Keratinocyte (primary cell): ENCODE results near the gene TSPEAR. TPM values are rescaled to one million over a fixed set of nuclear protein-coding genes. Genes with fewer than 3 reads are reported as not detected.

Source experiments
- DNase-seq: peaks from one replicate; pipeline ENCODE4 v3.0.0-alpha.2; 2011; ENCODE audit warnings: low read depth, missing footprints, low spot score
- FAIRE-seq: peaks from 2 replicates; lab custom pipeline; 2011; peaks lifted over from hg19 to GRCh38; lab: Jason Lieb, UNC
- H2AFZ ChIP-seq: 2 replicates; pipeline ENCODE4 v1.6.0; 2012; ENCODE audit warnings: low read length, control low read depth, inconsistent platforms; ENCODE audit not compliant: control insufficient read depth
- H3K27ac ChIP-seq: 2 replicates; pipeline ENCODE4 v1.5.1; 2011; ENCODE audit warnings: low read length; ENCODE audit not compliant: control insufficient read depth, insufficient read depth
- H3K27me3 ChIP-seq: 3 replicates; pipeline ENCODE4 v1.6.0; 2011; ENCODE audit warnings: low read length; ENCODE audit not compliant: control insufficient read depth, insufficient read depth; ENCODE audit errors: extremely low read depth
- H3K36me3 ChIP-seq, 2 experiments: 2 replicates in 1 of 2; 3 replicates in 1 of 2; pipeline ENCODE4 v1.5.1; 2011; ENCODE audit warnings: low read length in 2 of 2, mild to moderate bottlenecking in 1 of 2; ENCODE audit not compliant: control insufficient read depth in 2 of 2, insufficient read depth in 2 of 2; ENCODE audit errors: extremely low read depth in 1 of 2
- H3K4me1 ChIP-seq: 3 replicates; pipeline ENCODE4 v1.5.1; 2011; ENCODE audit warnings: low read length; ENCODE audit not compliant: control insufficient read depth, insufficient read depth; ENCODE audit errors: extremely low read depth
- H3K4me2 ChIP-seq: 3 replicates; pipeline ENCODE4 v1.6.0; 2011; ENCODE audit warnings: low read depth, low read length; ENCODE audit not compliant: control insufficient read depth, insufficient read depth; ENCODE audit errors: extremely low read depth
- H3K4me3 ChIP-seq, 3 experiments: fragments of 200-600 bp in 1 of 3; sonication (generic) in 1 of 3; 2 replicates in 2 of 3; 3 replicates in 1 of 3; pipeline ENCODE4 v1.5.1; 2011 to 2016; ENCODE audit warnings: low read length in 3 of 3, mild to moderate bottlenecking in 3 of 3, control low read depth in 2 of 3, inconsistent platforms in 1 of 3, low read depth in 1 of 3, mixed read lengths in 1 of 3, mixed run types in 1 of 3, moderate library complexity in 1 of 3; ENCODE audit not compliant: control insufficient read depth in 2 of 3, insufficient read depth in 2 of 3; ENCODE audit errors: extremely low read depth in 1 of 3
- H3K79me2 ChIP-seq: 2 replicates; pipeline ENCODE4 v1.6.0; 2012; ENCODE audit warnings: low read length; ENCODE audit not compliant: control insufficient read depth, insufficient read depth
- H3K9ac ChIP-seq: 3 replicates; pipeline ENCODE4 v1.6.0; 2011; ENCODE audit warnings: low read length; ENCODE audit not compliant: control insufficient read depth, insufficient read depth; ENCODE audit errors: extremely low read depth
- H3K9me1 ChIP-seq: 3 replicates; pipeline ENCODE4 v1.6.0; 2011; ENCODE audit warnings: low read length; ENCODE audit not compliant: control insufficient read depth, insufficient read depth; ENCODE audit errors: extremely low read depth
- H3K9me3 ChIP-seq: 2 replicates; pipeline ENCODE4 v1.5.1; 2012; ENCODE audit warnings: low read depth, low read length; ENCODE audit not compliant: control insufficient read depth
- H4K20me1 ChIP-seq: 3 replicates; pipeline ENCODE4 v1.6.0; 2011; ENCODE audit warnings: low read length; ENCODE audit not compliant: control insufficient read depth, insufficient read depth; ENCODE audit errors: extremely low read depth
- CTCF ChIP-seq, 3 experiments: IDR thresholded peaks in 1 of 3; conservative IDR thresholded peaks in 1 of 3; optimal IDR thresholded peaks in 1 of 3; 2 replicates in 2 of 3; 3 replicates in 1 of 3; pipeline versions ENCODE3 to v1.5.1; 2011; ENCODE audit warnings: low read length in 3 of 3, mild to moderate bottlenecking in 3 of 3, moderate library complexity in 2 of 3, control low read depth in 1 of 3, inconsistent platforms in 1 of 3; ENCODE audit not compliant: insufficient read depth in 2 of 3; ENCODE audit errors: extremely low read depth in 1 of 3
- EZH2 ChIP-seq: IDR thresholded peaks from one replicate; pipeline ENCODE4 v1.6.1; 2012; ENCODE audit warnings: inconsistent platforms, mild to moderate bottlenecking, low read length, moderate library complexity
- dilution Hi-C: fragments of 300-500 bp; cut with MboI; formaldehyde crosslinking; loops from one replicate; pipeline ENCODE4 v1.7.0; 2020; ENCODE audit warnings: low sequenced_read_pairs; ENCODE audit not compliant: extremely low pct_ligation_motif_present
- polyA plus RNA-seq, 5 experiments: library from polyadenylated mRNA; depleted of rRNA in 3 of 5; stranded (reverse) in 3 of 5; stranded (forward) in 1 of 5; unstranded in 1 of 5; fragments of >200 nt; gene quantifications; 1 replicate in 1 of 5; 2 replicates in 3 of 5; 3 replicates in 1 of 5; pipeline versions ENCODE4 v1.2.1 to v1.2.3, GENCODE V29; 2011 to 2012; ENCODE audit warnings: missing spikeins in 2 of 5, low read depth in 1 of 5, low replicate concordance in 1 of 5

TSPEAR gene
- polyA plus RNA-seq, 1 donor (not counting 4 experiments of a cell fraction or from before 2014, with no cell fraction given): 0.12 TPM

- H3K27me3 ChIP-seq: peaks cover 10% of the 10 kb centered on the region
- TF ChIP-seq EZH2 (no peak), CTCF (optimal IDR thresholded peaks at IDR 0.05 in 1 of 3, IDR thresholded peaks at IDR 0.05 in 1 of 3, conservative IDR thresholded peaks at IDR 0.05 in 1 of 3; ENCODE audit: extremely low read depth in 1 of 3, insufficient read depth in 2 of 3, low read length in 3 of 3) (no peak)
- H3K27ac ChIP-seq: no peak overlapping the region
- H3K9ac ChIP-seq: no peak overlapping the region
- H3K4me3 ChIP-seq: no peak overlapping the region
- dilution Hi-C loops: no loop called here
- DNase-seq (no peak), FAIRE-seq (no peak)
- H4K20me1 ChIP-seq: no peaks in the 10 kb centered on the region
- H3K4me2 ChIP-seq: no peak overlapping the region
- no peak overlapping the region for H2AFZ ChIP-seq
- H3K9me1 ChIP-seq: no peaks in the 10 kb centered on the region
- no peaks in the 10 kb centered on the region for H3K9me3 ChIP-seq
- no peaks in the 10 kb centered on the region for H3K4me1 ChIP-seq
- no peaks in the 10 kb centered on the region for H3K36me3 ChIP-seq
- H3K79me2 ChIP-seq: no peaks in the 10 kb centered on the region
Observed at GRCh38 chr21:44695184-44695583, 16.2 kb downstream of the TSPEAR start.

- H3K27ac ChIP-seq: no peak overlapping the region
Observed at GRCh38 chr21:44694776-44695175, 16.6 kb downstream of the TSPEAR start.

More at GRCh38 chr21:44694776-44695175, 16.6 kb downstream of the TSPEAR start:
- no peak overlapping the region for H2AFZ ChIP-seq
- FAIRE-seq (no peak), DNase-seq (no peak)
- H3K27me3 ChIP-seq: peaks cover 6% of the 10 kb centered on the region
- no peaks in the 10 kb centered on the region for H3K36me3 ChIP-seq
- no peaks in the 10 kb centered on the region for H4K20me1 ChIP-seq
- H3K9me3 ChIP-seq: no peaks in the 10 kb centered on the region
- no peaks in the 10 kb centered on the region for H3K79me2 ChIP-seq
- H3K9ac ChIP-seq: no peak overlapping the region
- no peaks in the 10 kb centered on the region for H3K9me1 ChIP-seq
- H3K4me1 ChIP-seq: no peaks in the 10 kb centered on the region
- no peak overlapping the region for H3K4me3 ChIP-seq
- no peak for TF ChIP-seq EZH2
- TF ChIP-seq CTCF (optimal IDR thresholded peaks at IDR 0.05 in 1 of 3, IDR thresholded peaks at IDR 0.05 in 1 of 3, conservative IDR thresholded peaks at IDR 0.05 in 1 of 3; ENCODE audit: extremely low read depth in 1 of 3, insufficient read depth in 2 of 3, low read length in 3 of 3): no peak
- dilution Hi-C loops: no loop called here
- no peak overlapping the region for H3K4me2 ChIP-seq
